Vagina (tissue), 2 donors: Measurements from ENCODE around the gene PKDCC.

Experiments
- CTCF ChIP-seq, 3 experiments: fragments of 450-650 bp in 2 of 3; fragments of 200-600 bp in 1 of 3; sonication (generic) in 1 of 3; IDR thresholded peaks; one replicate each; pipeline ENCODE4 v1.5.1; 2017 to 2019; ENCODE audit warnings: antibody characterized with exemption in 3 of 3, mild to moderate bottlenecking in 2 of 3, moderate library complexity in 2 of 3
- POLR2A ChIP-seq, 2 donors: fragments of 450-650 bp; IDR thresholded peaks; one replicate each; pipeline ENCODE4 v1.6.1; 2017; ENCODE audit warnings: antibody characterized with exemption in 2 of 2, mild to moderate bottlenecking in 2 of 2, moderate library complexity in 2 of 2
- POLR2AphosphoS5 ChIP-seq, 2 donors: sonication (generic); formaldehyde crosslinking; IDR thresholded peaks; one replicate each; pipeline ENCODE4 v1.9.0; 2017; ENCODE audit warnings: antibody characterized with exemption in 2 of 2, mild to moderate bottlenecking in 2 of 2, low read depth in 1 of 2; ENCODE audit not compliant: insufficient read depth in 1 of 2

DNA sequence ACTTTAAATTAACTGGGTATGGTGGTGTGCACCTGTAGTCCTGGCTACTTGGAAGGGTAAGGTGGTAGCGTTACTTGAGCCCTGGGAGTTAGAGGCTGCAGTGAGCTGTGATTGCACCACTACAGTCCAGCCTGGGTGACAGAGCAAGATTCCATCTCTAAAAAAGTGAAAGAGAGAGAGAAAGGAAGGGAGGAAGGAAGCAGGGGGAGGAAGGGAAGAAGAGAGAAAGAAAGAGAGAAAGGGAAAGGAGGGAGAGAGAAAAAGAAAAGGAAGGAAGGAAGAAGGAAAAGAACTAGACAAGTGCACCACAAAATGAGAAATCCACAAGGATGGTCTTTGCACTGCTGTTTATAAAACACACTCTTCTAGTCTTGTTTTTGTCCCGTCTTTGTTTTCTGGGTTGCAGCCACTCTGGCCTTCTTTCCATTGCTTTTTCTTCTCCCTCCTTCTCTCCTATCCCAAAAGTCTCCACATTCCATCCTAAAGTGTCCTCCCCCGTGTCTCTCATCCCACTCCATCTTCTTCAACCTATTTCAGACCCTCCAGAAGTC lies 32.0 kb downstream of the PKDCC start:
- no peak for TF ChIP-seq CTCF (IDR thresholded peaks at IDR 0.05)
- TF ChIP-seq POLR2A (IDR thresholded peaks at IDR 0.05), result no peak
- TF ChIP-seq POLR2AphosphoS5 (IDR thresholded peaks at IDR 0.05; ENCODE audit: insufficient read depth in 1 of 2, low read depth in 1 of 2), result no peak
